ENCODE results near the gene MEA1.

- TF ChIP-seq CTCF (IDR thresholded peaks at IDR 0.05; ENCODE audit: insufficient read depth, low read depth, low read length) (no peak), EZH2 (IDR thresholded peaks at IDR 0.05; ENCODE audit: insufficient read depth, low read length) (no peak)
Measured at GRCh38 chr6:43013097-43013842, 476 bp downstream of the MEA1 start.

All from astrocyte (in vitro differentiated cells and primary cell).